SJSA1 (cell line): ENCODE results near the gene LRRC39. TPM values are rescaled to one million over a fixed set of nuclear protein-coding genes. Genes with fewer than 3 reads are reported as not detected.
"Not testable (repeated sequence)": the region's sequence is repeated elsewhere in the genome, so short reads cannot be mapped to it uniquely, and the experiment has no call there.

ENCODE experiments used
- DNase-seq, 2 experiments: peaks; one replicate each; pipeline ENCODE4 v3.0.0-alpha.2; 2015 to 2020; ENCODE audit warnings: low spot score in 2 of 2, low read depth in 1 of 2
- H3K27ac ChIP-seq: fragments of 250-450 bp; sonication (Bioruptor Pico); 2 replicates; pipeline ENCODE4 v1.5.1; 2020; ENCODE audit warnings: mild to moderate bottlenecking, moderate library complexity
- H3K27me3 ChIP-seq: fragments of 250-450 bp; sonication (Bioruptor Pico); replicated peaks from 2 replicates; pipeline ENCODE4 v1.5.1; 2020; ENCODE audit warnings: mild to moderate bottlenecking, moderate library complexity
- H3K36me3 ChIP-seq: fragments of 250-450 bp; sonication (Bioruptor Pico); 2 replicates; pipeline ENCODE4 v1.5.1; 2020; ENCODE audit warnings: mild to moderate bottlenecking
- H3K4me1 ChIP-seq: fragments of 250-450 bp; sonication (Bioruptor Pico); replicated peaks from 2 replicates; pipeline ENCODE4 v1.6.1; 2021; ENCODE audit warnings: mild to moderate bottlenecking
- H3K4me3 ChIP-seq: fragments of 250-450 bp; sonication (Bioruptor Pico); 2 replicates; pipeline ENCODE4 v1.5.1; 2020; ENCODE audit warnings: mild to moderate bottlenecking
- H3K9me3 ChIP-seq: fragments of 250-450 bp; sonication (Bioruptor Pico); replicated peaks from 2 replicates; pipeline ENCODE4 v1.5.1; 2020; ENCODE audit warnings: mild to moderate bottlenecking
- total RNA-seq: library from RNA; depleted of rRNA; stranded (reverse); fragments of >200 nt; shearing (Covaris generic); gene quantifications from 2 replicates; pipeline ENCODE4 v1.2.3, GENCODE V29; 2014; rRNA removed

The LRRC39 gene
- 0.13 TPM in 1 of 2 replicates, not detected in the other for total RNA-seq

- no peak within 1 kb of the TSS for H3K27ac ChIP-seq
- no peaks in the 10 kb centered on the region for H3K4me1 ChIP-seq
- H3K9me3 ChIP-seq, result no peaks in the 10 kb centered on the region
- no peak within 1 kb of the TSS for H3K4me3 ChIP-seq
- DNase-seq, result no peak
- H3K27me3 ChIP-seq, result no peaks in the 10 kb centered on the region
- no peaks in the 10 kb centered on the region for H3K36me3 ChIP-seq
These were observed at the start of gene LRRC39 for GRCh38 chr1:100178091-100178490. TSS of gene LRRC39 (minus strand) at chr1:100178256. CDS start at chr1:100168516, 9,740 bp downstream.

GRCh38 chr1:100222428-100222827, 44.4 kb upstream of the LRRC39 start:
- no peak for DNase-seq
- Histone ChIP-seq H3K27ac (no peak overlapping the region), H3K36me3 (peaks cover 15% of the 10 kb centered on the region), H3K4me1 (no peaks in the 10 kb centered on the region), H3K4me3 (no peak overlapping the region), H3K27me3 (no peaks in the 10 kb centered on the region), H3K9me3 (no peaks in the 10 kb centered on the region)

- Histone ChIP-seq H3K9me3 (no peaks in the 10 kb centered on the region), H3K4me1 (no peaks in the 10 kb centered on the region), H3K4me3 (no peak overlapping the region), H3K27ac (no peak overlapping the region), H3K36me3 (peaks cover 12% of the 10 kb centered on the region), H3K27me3 (no peaks in the 10 kb centered on the region)
- no peak for DNase-seq
These were observed 41.8 kb upstream of the LRRC39 start for GRCh38 chr1:100219883-100220282.

GRCh38 chr1:100219457-100219856, 41.4 kb upstream of the LRRC39 start:
- Histone ChIP-seq H3K36me3 (peaks cover 15% of the 10 kb centered on the region), H3K4me3 (no peak overlapping the region), H3K4me1 (no peaks in the 10 kb centered on the region), H3K27me3 (no peaks in the 10 kb centered on the region), H3K9me3 (no peaks in the 10 kb centered on the region), H3K27ac (no peak overlapping the region)
- no peak for DNase-seq

- Histone ChIP-seq H3K9me3 (no peaks in the 10 kb centered on the region), H3K36me3 (peaks cover 21% of the 10 kb centered on the region), H3K27ac (no peak overlapping the region), H3K27me3 (no peaks in the 10 kb centered on the region), H3K4me1 (no peaks in the 10 kb centered on the region), H3K4me3 (no peak overlapping the region)
- DNase-seq, result no peak
These were observed 39.8 kb upstream of the LRRC39 start for GRCh38 chr1:100217834-100218233.

GRCh38 chr1:100215101-100215500, 37.0 kb upstream of the LRRC39 start:
- H3K9me3 ChIP-seq, result no peaks in the 10 kb centered on the region
- H3K36me3 ChIP-seq, result peaks cover 28% of the 10 kb centered on the region
- no peak overlapping the region for H3K27ac ChIP-seq
- no peaks in the 10 kb centered on the region for H3K27me3 ChIP-seq
- no peak overlapping the region for H3K4me3 ChIP-seq
- no peaks in the 10 kb centered on the region for H3K4me1 ChIP-seq
- no peak for DNase-seq

- DNase-seq, result no peak
- peaks cover 25% of the 10 kb centered on the region for H3K36me3 ChIP-seq
- H3K27ac ChIP-seq, result no peak overlapping the region
- H3K9me3 ChIP-seq, result no peaks in the 10 kb centered on the region
- H3K4me1 ChIP-seq, result no peaks in the 10 kb centered on the region
- H3K27me3 ChIP-seq, result no peaks in the 10 kb centered on the region
- H3K4me3 ChIP-seq, result no peak overlapping the region
These were observed 35.1 kb upstream of the LRRC39 start for GRCh38 chr1:100213141-100213540.

- Histone ChIP-seq H3K27ac (no peak overlapping the region), H3K4me3 (no peak overlapping the region), H3K9me3 (no peaks in the 10 kb centered on the region), H3K4me1 (no peaks in the 10 kb centered on the region), H3K36me3 (peaks cover 34% of the 10 kb centered on the region), H3K27me3 (no peaks in the 10 kb centered on the region)
- no peak for DNase-seq
These were observed 28.2 kb upstream of the LRRC39 start for GRCh38 chr1:100206301-100206700.

GRCh38 chr1:100205593-100205992, 27.5 kb upstream of the LRRC39 start:
- H3K9me3 ChIP-seq, H3K27ac ChIP-seq, H3K4me1 ChIP-seq, H3K27me3 ChIP-seq, H3K4me3 ChIP-seq, DNase-seq: not testable (repeated sequence)
- peaks cover 34% of the 10 kb centered on the region for H3K36me3 ChIP-seq

- H3K4me1 ChIP-seq, H3K27me3 ChIP-seq, H3K27ac ChIP-seq, DNase-seq, H3K9me3 ChIP-seq, H3K4me3 ChIP-seq: not testable (repeated sequence)
- H3K36me3 ChIP-seq, result peaks cover 36% of the 10 kb centered on the region
These were observed 27.0 kb upstream of the LRRC39 start for GRCh38 chr1:100205103-100205502.

- H3K9me3 ChIP-seq, H3K4me1 ChIP-seq, H3K27me3 ChIP-seq, H3K4me3 ChIP-seq, H3K27ac ChIP-seq, DNase-seq: not testable (repeated sequence)
- H3K36me3 ChIP-seq, result peaks cover 44% of the 10 kb centered on the region
These were observed 24.6 kb upstream of the LRRC39 start for GRCh38 chr1:100202703-100203102.

GRCh38 chr1:100200060-100200459, 22.0 kb upstream of the LRRC39 start:
- not testable (repeated sequence) for H3K27ac ChIP-seq, H3K27me3 ChIP-seq, DNase-seq, H3K4me3 ChIP-seq, H3K9me3 ChIP-seq, H3K4me1 ChIP-seq
- peaks cover 31% of the 10 kb centered on the region for H3K36me3 ChIP-seq

GRCh38 chr1:100198596-100198995, 20.5 kb upstream of the LRRC39 start:
- Histone ChIP-seq H3K27ac (no peak overlapping the region), H3K4me3 (no peak overlapping the region), H3K36me3 (peaks cover 31% of the 10 kb centered on the region), H3K4me1 (no peaks in the 10 kb centered on the region), H3K9me3 (no peaks in the 10 kb centered on the region), H3K27me3 (no peaks in the 10 kb centered on the region)
- no peak for DNase-seq

- no peak overlapping the region for H3K27ac ChIP-seq
- no peak for DNase-seq
These were observed 10.6 kb upstream of the LRRC39 start for GRCh38 chr1:100188617-100189016.

GRCh38 chr1:100187912-100188311, 9.9 kb upstream of the LRRC39 start:
- no peaks in the 10 kb centered on the region for H3K9me3 ChIP-seq
- DNase-seq, result no peak
- no peaks in the 10 kb centered on the region for H3K4me1 ChIP-seq
- no peak overlapping the region for H3K27ac ChIP-seq
- no peaks in the 10 kb centered on the region; the same call in 1 of the 2 replicates for H3K27me3 ChIP-seq
- no peak overlapping the region for H3K4me3 ChIP-seq
- no peaks in the 10 kb centered on the region for H3K36me3 ChIP-seq

More at GRCh38 chr1:100188617-100189016, 10.6 kb upstream of the LRRC39 start:
- Histone ChIP-seq H3K27me3 (no peaks in the 10 kb centered on the region; the same call in 1 of the 2 replicates), H3K4me1 (no peaks in the 10 kb centered on the region), H3K36me3 (peaks cover 4% of the 10 kb centered on the region), H3K9me3 (no peaks in the 10 kb centered on the region), H3K4me3 (no peak overlapping the region)
